Smooth muscle cell (in vitro differentiated cells): ENCODE results near the gene SLC25A25. TPM values are rescaled to one million over a fixed set of nuclear protein-coding genes. Genes with fewer than 3 reads are reported as not detected.

Experiments
- DNase-seq: peaks from one replicate; lab custom pipeline; 2025; ENCODE audit not compliant: unreplicated experiment; lab: John Stamatoyannopoulos, UW
- H2AFZ ChIP-seq: fragments of 200-600 bp; sonication (generic); 2 replicates; pipeline ENCODE4 v1.6.0; 2016; ENCODE audit warnings: antibody characterized with exemption, low read depth, mild to moderate bottlenecking
- H3F3A ChIP-seq: fragments of 200-600 bp; sonication (generic); 2 replicates; pipeline ENCODE4 v1.6.0; 2017; ENCODE audit warnings: antibody characterized with exemption, low read depth
- H3K27ac ChIP-seq: fragments of 200-600 bp; sonication (generic); 2 replicates; pipeline ENCODE4 v1.5.1; 2016; ENCODE audit warnings: low read depth, mild to moderate bottlenecking
- H3K27me3 ChIP-seq: fragments of 200-600 bp; sonication (generic); 2 replicates; pipeline ENCODE4 v1.6.1; 2016; ENCODE audit warnings: low read depth, mild to moderate bottlenecking
- H3K36me3 ChIP-seq: fragments of 200-600 bp; sonication (generic); 2 replicates; pipeline ENCODE4 v1.5.1; 2016; ENCODE audit warnings: low read depth
- H3K4me1 ChIP-seq: fragments of 200-600 bp; sonication (generic); 2 replicates; pipeline ENCODE4 v1.5.1; 2016; ENCODE audit warnings: low read depth
- H3K4me2 ChIP-seq: fragments of 200-600 bp; sonication (generic); 2 replicates; pipeline ENCODE4 v1.6.0; 2016; ENCODE audit warnings: mild to moderate bottlenecking
- H3K4me3 ChIP-seq: fragments of 200-600 bp; sonication (generic); 2 replicates; pipeline ENCODE4 v1.5.1; 2016; ENCODE audit warnings: mild to moderate bottlenecking
- H3K79me2 ChIP-seq: fragments of 200-600 bp; sonication (generic); 2 replicates; pipeline ENCODE4 v1.6.0; 2016; ENCODE audit warnings: low read depth, mild to moderate bottlenecking
- H3K9ac ChIP-seq: fragments of 200-600 bp; sonication (generic); 2 replicates; pipeline ENCODE4 v1.6.0; 2016; ENCODE audit warnings: low read depth
- H3K9me3 ChIP-seq: fragments of 200-600 bp; sonication (generic); replicated peaks from 2 replicates; pipeline ENCODE4 v1.5.1; 2016; ENCODE audit warnings: low read depth
- H4K20me1 ChIP-seq: fragments of 200-600 bp; sonication (generic); 2 replicates; pipeline ENCODE4 v1.6.0; 2016; ENCODE audit warnings: low read depth
- CTCF ChIP-seq: fragments of 200-600 bp; sonication (generic); IDR thresholded peaks from 2 replicates; pipeline ENCODE4 v1.5.1; 2017; ENCODE audit warnings: borderline replicate concordance, mild to moderate bottlenecking, antibody characterized with exemption; ENCODE audit not compliant: insufficient read depth, poor library complexity, severe bottlenecking
- WGBS: methylation state at CpG from one replicate; pipeline ENCODE4 v1.1.7; 2016; ENCODE audit warnings: low lambda C conversion rate; 5-methylcytosine and 5-hydroxymethylcytosine counted together
- polyA plus RNA-seq: library from polyadenylated mRNA; unstranded; fragments of >200 nt; fragmentation: Nextera tagmentation; extraction: Ambion mirVana; gene quantifications from 2 replicates; pipeline ENCODE4 v1.2.1, GENCODE V29; 2016
- total RNA-seq: library from RNA; depleted of rRNA; stranded (reverse); fragments of >200 nt; gene quantifications from 2 replicates; pipeline ENCODE4 v1.2.3, GENCODE V29; 2014

SLC25A25 gene
- total and polyA plus RNA-seq, 2 experiments from 2014 or later, result 15.7 to 20.5 TPM

- Histone ChIP-seq H3K79me2 (no peaks in the 10 kb centered on the region), H3K9me3 (no peaks in the 10 kb centered on the region), H3K4me3 (no peak overlapping the region), H3K27me3 (no peaks in the 10 kb centered on the region), H3K9ac (no peak overlapping the region), H3K4me1 (no peaks in the 10 kb centered on the region), H4K20me1 (peaks cover 12% of the 10 kb centered on the region), H3K36me3 (no peaks in the 10 kb centered on the region), H3K27ac (no peak overlapping the region), H3K4me2 (no peak overlapping the region), H3F3A (no peaks in the 10 kb centered on the region), H2AFZ (no peak overlapping the region)
- no peak for TF ChIP-seq CTCF
- no peak for DNase-seq
- WGBS, result 97% methylated on average over 5 of the region's 5 CpGs
These were observed 53.4 kb downstream of the SLC25A25 start for GRCh38 chr9:128121466-128121810.

GRCh38 chr9:128121924-128122808 is 54.1 kb downstream of the SLC25A25 start:
- no peak overlapping the region for H3K9ac ChIP-seq
- no peak for DNase-seq
- no peaks in the 10 kb centered on the region for H3K36me3 ChIP-seq
- no peak for TF ChIP-seq CTCF
- no peaks in the 10 kb centered on the region for H3K4me1 ChIP-seq
- no peaks in the 10 kb centered on the region for H3K9me3 ChIP-seq
- peaks cover 5% of the 10 kb centered on the region for H3K79me2 ChIP-seq
- H3F3A ChIP-seq, result no peaks in the 10 kb centered on the region
- H3K4me2 ChIP-seq, result no peak overlapping the region
- H3K4me3 ChIP-seq, result no peak overlapping the region
- H4K20me1 ChIP-seq, result peaks cover 12% of the 10 kb centered on the region
- 96% methylated on average over 27 of the region's 27 CpGs for WGBS
- H3K27me3 ChIP-seq, result no peaks in the 10 kb centered on the region
- H3K27ac ChIP-seq, result no peak overlapping the region
- no peak overlapping the region for H2AFZ ChIP-seq

GRCh38 chr9:128122809-128123175 is 54.8 kb downstream of the SLC25A25 start:
- Histone ChIP-seq H3K9me3 (no peaks in the 10 kb centered on the region), H3K79me2 (peaks cover 8% of the 10 kb centered on the region), H4K20me1 (peaks cover 12% of the 10 kb centered on the region), H2AFZ (no peak overlapping the region), H3K4me1 (no peaks in the 10 kb centered on the region), H3K9ac (no peak overlapping the region), H3K36me3 (no peaks in the 10 kb centered on the region), H3K4me2 (no peak overlapping the region), H3K27ac (no peak overlapping the region), H3K4me3 (no peak overlapping the region), H3F3A (no peaks in the 10 kb centered on the region), H3K27me3 (no peaks in the 10 kb centered on the region)
- WGBS, result 97% methylated on average over 24 of the region's 24 CpGs
- DNase-seq, result no peak
- TF ChIP-seq CTCF, result no peak

GRCh38 chr9:128123451-128124080 is 55.5 kb downstream of the SLC25A25 start:
- Histone ChIP-seq H3K36me3 (no peaks in the 10 kb centered on the region), H2AFZ (no peak overlapping the region), H3K27ac (no peak overlapping the region), H3K79me2 (peaks cover 8% of the 10 kb centered on the region), H3K9me3 (no peaks in the 10 kb centered on the region), H3F3A (no peaks in the 10 kb centered on the region), H4K20me1 (peaks cover 12% of the 10 kb centered on the region), H3K27me3 (no peaks in the 10 kb centered on the region), H3K4me3 (no peak overlapping the region), H3K4me1 (no peaks in the 10 kb centered on the region), H3K4me2 (no peak overlapping the region), H3K9ac (no peak overlapping the region)
- no peak for DNase-seq
- WGBS, result 97% methylated on average over 21 of the region's 21 CpGs
- TF ChIP-seq CTCF, result no peak
